ENCODE results near the gene SLC25A51.

SLC25A51 gene

DNA sequence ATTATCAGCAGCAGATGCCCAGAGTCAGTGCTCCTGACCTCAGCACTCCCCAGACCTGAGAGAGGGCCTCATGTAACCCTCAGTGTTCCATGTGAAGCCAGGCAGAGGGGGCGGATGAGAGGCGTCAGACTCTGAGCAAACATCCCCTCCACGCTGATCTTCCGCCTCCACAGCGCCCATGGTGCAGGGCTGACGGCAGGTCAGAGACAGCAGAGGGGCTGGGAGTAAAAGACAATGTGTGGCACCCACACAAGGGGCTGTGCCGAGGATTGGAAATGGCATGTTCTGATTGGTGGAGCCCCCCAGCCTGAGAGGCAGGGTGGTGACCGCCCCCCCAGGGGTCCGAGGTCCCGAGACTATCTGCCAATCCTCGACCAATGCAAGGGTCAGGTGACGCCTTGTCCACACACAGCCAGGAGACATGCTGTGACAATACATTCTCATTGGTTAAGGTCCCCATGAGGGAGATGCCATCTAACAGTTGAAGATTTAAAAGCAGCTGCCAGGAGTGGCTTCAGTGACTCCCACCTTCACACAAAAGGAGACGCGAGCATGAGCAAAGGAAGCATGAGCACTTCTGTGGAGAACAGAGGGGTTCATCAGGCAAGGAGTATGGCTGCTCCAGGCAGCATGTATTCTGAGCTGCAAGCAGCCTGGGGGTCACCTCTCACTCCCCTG lies 19.3 kb upstream of the SLC25A51 start:
- DNase-seq (ENCODE audit: low read depth, low spot score): no peak
- POLR2A ChIA-PET: no interaction called here
- TF ChIP-seq, protein P1, sequence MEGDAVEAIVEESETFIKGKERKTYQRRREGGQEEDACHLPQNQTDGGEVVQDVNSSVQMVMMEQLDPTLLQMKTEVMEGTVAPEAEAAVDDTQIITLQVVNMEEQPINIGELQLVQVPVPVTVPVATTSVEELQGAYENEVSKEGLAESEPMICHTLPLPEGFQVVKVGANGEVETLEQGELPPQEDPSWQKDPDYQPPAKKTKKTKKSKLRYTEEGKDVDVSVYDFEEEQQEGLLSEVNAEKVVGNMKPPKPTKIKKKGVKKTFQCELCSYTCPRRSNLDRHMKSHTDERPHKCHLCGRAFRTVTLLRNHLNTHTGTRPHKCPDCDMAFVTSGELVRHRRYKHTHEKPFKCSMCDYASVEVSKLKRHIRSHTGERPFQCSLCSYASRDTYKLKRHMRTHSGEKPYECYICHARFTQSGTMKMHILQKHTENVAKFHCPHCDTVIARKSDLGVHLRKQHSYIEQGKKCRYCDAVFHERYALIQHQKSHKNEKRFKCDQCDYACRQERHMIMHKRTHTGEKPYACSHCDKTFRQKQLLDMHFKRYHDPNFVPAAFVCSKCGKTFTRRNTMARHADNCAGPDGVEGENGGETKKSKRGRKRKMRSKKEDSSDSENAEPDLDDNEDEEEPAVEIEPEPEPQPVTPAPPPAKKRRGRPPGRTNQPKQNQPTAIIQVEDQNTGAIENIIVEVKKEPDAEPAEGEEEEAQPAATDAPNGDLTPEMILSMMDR (IDR thresholded peaks at IDR 0.05; ENCODE audit: insufficient read depth, low read length, missing control alignments): no peak

DNA sequence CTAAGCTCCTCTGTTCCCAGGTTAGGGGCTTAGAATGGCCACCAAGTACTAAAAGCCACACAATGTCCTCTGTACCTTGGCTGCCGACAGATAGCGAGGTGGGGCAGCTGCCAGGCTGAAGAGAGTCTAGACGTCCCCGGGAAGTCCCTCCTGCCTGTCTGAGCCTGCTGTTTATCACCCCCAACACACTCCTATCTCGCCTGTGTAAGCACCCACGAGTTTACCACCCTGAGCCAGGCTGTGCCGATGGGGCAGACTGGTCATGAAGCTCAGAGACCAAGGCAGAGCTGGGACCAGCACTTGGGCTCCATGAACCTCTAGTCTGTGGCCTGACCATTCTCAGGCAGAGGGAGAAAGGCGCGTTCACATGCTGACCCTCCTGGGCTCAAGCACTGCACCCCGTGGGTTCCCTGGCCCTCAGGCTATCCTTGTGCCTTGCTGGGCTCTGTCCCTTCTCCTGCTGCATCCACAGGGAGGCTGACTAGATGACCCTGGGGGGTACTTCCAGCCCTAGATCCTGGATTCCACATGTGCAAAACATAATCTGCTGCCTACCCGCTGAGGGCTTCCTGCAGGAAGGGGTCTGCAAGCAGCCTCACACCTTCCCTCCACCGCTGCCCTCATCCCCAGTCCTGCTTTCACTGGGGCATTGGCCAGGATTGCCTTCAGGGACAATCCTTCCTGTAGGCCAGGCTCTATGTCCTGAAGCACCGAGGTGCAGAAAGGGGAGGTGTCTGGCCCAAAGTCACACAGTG lies 18.6 kb upstream of the SLC25A51 start:
- POLR2A ChIA-PET: interaction anchor here (0.7 kb wide), 1 partner anchor 11 kb away, joined by 3 read pairs; no protein-coding TSS in a partner anchor
- no peak for DNase-seq (ENCODE audit: low read depth, low spot score)
- H3K4me3 ChIP-seq (ENCODE audit: low read depth, low read length): no peak overlapping the region
- TF ChIP-seq, protein P1 (IDR thresholded peaks at IDR 0.05; ENCODE audit: insufficient read depth, low read length, missing control alignments): no peak
- CTCF ChIA-PET: interaction anchor here (1.5 to 5.5 kb wide), 3 partner anchors 10 to 142 kb away, joined by 4 to 44 read pairs (median 4); no protein-coding TSS in a partner anchor

More for the DNA sequence above, 19.3 kb upstream of the SLC25A51 start:
- no peak overlapping the region for H3K4me3 ChIP-seq (ENCODE audit: low read depth, low read length)
- CTCF ChIA-PET: interaction anchor here (0.6 to 5.5 kb wide), 2 partner anchors 11 to 165 kb away, joined by 3 to 44 read pairs; no protein-coding TSS in a partner anchor

DNA sequence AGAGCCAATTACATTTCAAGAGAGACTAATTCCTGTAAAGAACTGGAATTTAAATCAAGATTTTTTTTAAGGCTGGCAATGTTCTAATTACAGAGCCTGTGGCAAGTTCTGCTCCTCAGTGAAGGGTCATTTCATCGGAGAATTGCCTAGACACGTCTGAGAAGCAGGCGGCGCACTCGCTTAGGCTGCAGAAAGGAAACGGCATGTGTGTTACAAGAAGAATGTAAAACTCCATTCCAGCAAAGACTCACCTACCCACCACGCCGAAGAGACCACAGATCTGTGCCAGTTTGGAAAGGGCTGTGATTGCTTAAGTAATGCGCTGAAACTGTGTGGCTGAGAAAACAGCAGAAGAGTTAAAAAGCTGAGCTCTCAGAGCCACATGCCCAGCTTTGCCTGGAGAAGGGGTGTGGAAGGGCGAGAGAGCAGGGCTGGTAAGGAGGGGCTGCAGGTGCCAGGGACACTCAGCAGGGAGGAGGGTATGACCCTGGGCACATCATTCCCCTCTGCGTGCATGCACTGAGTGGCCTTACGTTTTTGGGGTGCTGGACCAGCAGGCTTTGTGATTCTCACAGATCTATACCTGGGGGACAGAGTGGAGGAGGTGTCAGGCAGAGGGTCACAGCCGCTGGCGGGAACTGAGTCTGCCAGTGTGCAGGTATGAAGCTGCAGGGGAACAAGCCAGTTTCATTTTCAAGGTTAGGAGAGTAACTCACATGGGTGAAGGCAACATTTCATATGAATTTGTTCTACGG lies 17.8 kb upstream of the SLC25A51 start:
- DNase-seq (ENCODE audit: low read depth, low spot score): no peak
- TF ChIP-seq, protein P1 (IDR thresholded peaks at IDR 0.05; ENCODE audit: insufficient read depth, low read length, missing control alignments): no peak
- ChIA-PET CTCF (interaction anchor here (1.1 to 1.9 kb wide), 8 partner anchors 10 to 342 kb away, joined by 3 to 5 read pairs (median 4); no protein-coding TSS in a partner anchor), POLR2A (interaction anchor here (0.7 to 0.8 kb wide), 2 partner anchors 10 to 12 kb away, joined by 3 read pairs; no protein-coding TSS in a partner anchor)
- H3K4me3 ChIP-seq (ENCODE audit: low read depth, low read length): no peak overlapping the region

DNA sequence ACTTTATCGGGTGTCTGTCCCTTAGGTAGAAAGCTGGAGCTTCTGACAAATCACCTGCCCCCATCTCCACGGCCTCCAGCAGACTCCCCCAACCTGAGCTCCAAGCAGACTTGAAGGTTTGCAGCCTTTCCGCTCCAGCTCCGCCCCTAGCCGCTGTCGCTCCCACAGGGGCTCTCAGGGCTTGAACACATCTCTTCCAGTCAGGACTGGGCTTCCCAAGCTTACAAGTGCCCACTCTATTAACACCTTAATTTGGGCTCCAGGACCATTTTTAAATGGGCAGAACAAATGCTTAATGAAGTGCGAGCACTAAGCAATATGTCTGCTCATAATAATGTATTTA lies 17.2 kb upstream of the SLC25A51 start:
- TF ChIP-seq, protein P1 (IDR thresholded peaks at IDR 0.05; ENCODE audit: insufficient read depth, low read length, missing control alignments): no peak
- POLR2A ChIA-PET: interaction anchor here (0.8 kb wide), 1 partner anchor 10 kb away, joined by 3 read pairs; no protein-coding TSS in a partner anchor
- CTCF ChIA-PET: interaction anchor here (1.1 to 1.9 kb wide), 10 partner anchors 9 to 343 kb away, joined by 3 to 5 read pairs (median 4); no protein-coding TSS in a partner anchor
- no peak overlapping the region for H3K4me3 ChIP-seq (ENCODE audit: low read depth, low read length)
- DNase-seq (ENCODE audit: low read depth, low spot score): no peak

DNA sequence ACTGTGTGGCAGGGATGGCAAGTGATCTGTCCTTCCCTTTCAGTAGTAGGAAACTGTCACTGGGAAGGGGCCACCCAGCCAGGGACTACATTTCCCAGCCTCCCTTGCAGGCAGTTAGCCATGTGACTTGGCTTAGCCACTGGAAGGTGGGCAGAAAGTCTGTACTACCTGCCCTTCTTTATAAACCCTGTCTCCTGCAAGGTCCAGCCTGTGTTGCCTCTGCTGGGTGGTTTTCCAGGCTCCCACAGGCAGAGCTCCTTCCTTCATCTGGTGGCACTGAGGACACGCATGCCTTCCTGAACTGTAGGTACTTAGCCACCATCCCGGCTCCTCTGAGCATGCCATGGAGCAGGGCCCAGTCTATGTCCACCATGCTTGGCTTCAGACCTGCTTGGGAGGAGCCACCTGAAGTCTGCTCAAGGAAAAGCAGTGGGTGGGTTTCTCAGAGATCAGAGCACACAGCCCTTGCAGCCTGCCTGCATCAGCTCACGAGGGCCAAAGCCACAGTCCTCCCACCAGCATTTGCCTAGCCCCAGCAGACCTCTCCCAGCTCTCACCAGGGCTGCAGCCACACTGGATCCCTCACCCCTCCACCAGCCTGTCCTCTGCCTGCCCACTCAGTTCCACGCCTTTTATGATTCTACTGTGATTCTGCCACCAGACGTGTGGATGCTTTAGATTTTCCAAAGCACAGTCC lies 16.7 kb upstream of the SLC25A51 start:
- ChIA-PET POLR2A (interaction anchor here (0.8 kb wide), 1 partner anchor 11 kb away, joined by 3 read pairs; no protein-coding TSS in a partner anchor), CTCF (interaction anchor here (1.1 to 1.9 kb wide), 10 partner anchors 9 to 343 kb away, joined by 3 to 5 read pairs (median 4); no protein-coding TSS in a partner anchor)
- DNase-seq (ENCODE audit: low read depth, low spot score): no peak
- TF ChIP-seq, protein P1 (IDR thresholded peaks at IDR 0.05; ENCODE audit: insufficient read depth, low read length, missing control alignments): no peak
- H3K4me3 ChIP-seq (ENCODE audit: low read depth, low read length): no peak overlapping the region
